ENCODE measurements around the gene KIF4A. TPM values are rescaled to one million over a fixed set of nuclear protein-coding genes. Genes with fewer than 3 reads are reported as not detected.
"Not testable (repeated sequence)": the region's sequence is repeated elsewhere in the genome, so short reads cannot be mapped to it uniquely, and the experiment has no call there.

Gene KIF4A
- total RNA-seq, 1 donor from 2014 or later: 0.84 TPM

DNA sequence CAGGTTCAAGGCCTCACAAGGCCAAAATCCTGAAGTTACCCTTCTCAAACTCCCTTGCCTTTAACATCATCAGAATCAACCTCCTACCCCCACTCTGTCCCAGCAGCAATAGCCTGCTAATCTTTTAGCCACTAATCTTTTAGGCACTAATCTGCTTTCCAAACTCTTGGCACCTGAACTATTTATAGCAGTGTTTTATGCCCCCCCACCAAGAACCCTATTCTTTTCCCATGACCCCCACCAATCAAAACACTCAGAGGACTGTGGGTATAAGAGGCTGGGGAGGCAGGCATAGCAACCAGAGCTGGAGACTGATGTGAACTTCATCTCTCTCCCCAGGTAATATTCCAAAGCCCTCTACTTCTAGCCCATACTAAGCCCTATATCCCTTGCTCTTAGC lies 21.9 kb upstream of the KIF4A start, which contains the start of gene ARR3:
Gene ARR3 (plus strand): TSS at position 301 of the 400 bp plus-strand sequence. CDS start 1,052 bp downstream, outside the sequence.
- intact Hi-C loops (cut with DNase I): loop anchor here (10.0 kb wide), 1 partner anchor 73 kb away; no protein-coding TSS in a partner anchor
- no peak for ATAC-seq
- no peak for DNase-seq (ENCODE audit: missing footprints)

DNA sequence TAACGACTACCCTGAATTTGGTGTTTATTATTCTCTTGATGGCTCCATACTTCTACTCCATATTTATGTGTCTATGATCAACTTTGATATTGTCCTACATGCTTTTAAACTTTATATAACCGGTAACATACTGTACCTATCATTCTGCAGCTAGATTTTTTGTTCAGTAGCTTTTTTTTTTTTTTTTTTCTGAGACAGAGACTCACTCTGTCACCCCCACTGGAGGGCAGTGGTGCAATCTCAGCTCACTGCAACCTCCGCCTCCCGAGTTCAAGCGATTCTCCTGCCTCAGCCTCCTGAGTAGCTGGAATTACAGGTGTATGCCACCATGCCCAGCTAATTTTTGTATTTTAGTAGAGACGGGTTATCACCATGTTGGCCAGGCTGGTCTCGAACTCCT lies 15.9 kb upstream of the KIF4A start:
- intact Hi-C loops (cut with DNase I); ATAC-seq; DNase-seq (ENCODE audit: missing footprints): not testable (repeated sequence)

DNA sequence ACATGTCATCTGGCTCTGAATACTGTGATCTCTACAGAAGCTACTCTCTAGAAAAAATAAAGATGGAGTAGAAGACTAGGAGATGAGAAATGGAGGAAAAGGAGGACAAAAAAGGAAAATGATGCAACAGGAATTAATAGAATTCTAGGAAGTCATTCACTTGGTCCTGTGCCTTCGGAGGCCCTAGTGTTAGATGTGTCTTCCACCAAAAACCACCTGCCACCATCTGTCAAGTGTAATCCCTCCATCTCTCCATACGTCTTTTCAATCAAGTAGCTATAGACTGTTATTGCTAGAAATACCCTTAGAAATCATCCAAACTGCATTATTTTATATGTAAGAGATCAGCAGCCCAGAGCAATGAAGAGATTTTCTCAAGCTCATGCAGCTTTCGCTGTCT lies 10.8 kb upstream of the KIF4A start:
- ATAC-seq: no peak
- DNase-seq (ENCODE audit: missing footprints): no peak
- intact Hi-C loops (cut with DNase I): no loop called here

DNA sequence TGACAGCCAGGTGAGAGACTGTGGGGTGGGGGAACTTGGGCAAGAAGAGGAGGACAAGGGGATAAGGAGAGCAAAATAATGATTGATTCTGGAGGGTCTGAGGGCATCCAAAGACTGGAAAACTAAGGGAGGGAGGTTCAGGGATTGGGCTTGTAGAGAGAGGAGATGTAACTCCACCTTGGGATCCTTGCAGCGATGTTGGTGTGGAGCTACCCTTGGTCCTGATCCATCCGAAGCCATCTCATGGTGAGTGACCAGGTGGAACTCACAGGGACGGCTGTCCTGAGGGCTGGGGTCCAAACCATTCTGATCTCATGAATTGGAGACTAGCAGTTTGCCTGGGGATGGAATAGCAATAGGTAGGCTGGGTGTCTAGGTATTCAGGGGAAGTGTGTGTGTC lies 9.3 kb upstream of the KIF4A start:
- no peak for ATAC-seq
- intact Hi-C loops (cut with DNase I): no loop called here
- no peak for DNase-seq (ENCODE audit: missing footprints)

DNA sequence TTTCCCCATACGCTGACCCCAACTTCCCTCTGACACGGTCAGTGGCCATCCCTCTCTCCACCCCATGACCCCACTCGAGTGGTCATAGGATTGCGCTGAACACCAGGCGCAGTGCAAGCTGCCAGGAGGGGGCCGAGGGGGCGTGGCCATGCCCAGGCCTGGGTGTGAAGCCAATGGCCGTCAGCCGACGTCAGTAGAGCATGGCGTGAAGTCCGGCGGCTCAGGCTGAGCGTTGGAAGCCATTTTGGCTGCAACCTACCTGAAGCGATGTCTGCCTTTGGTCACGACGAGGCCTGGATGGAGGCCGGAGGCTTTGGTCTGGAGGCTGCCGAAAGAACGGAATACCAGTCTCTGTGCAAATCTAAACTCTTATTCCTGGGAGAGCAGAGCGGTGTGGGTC lies 8.0 kb upstream of the KIF4A start, which contains the start of gene RAB41:
Gene RAB41 (plus strand): TSS at position 222 of the 400 bp plus-strand sequence. CDS start 46 bp downstream, at position 268.
- intact Hi-C loops (cut with DNase I): no loop called here
- no peak for ATAC-seq

DNA sequence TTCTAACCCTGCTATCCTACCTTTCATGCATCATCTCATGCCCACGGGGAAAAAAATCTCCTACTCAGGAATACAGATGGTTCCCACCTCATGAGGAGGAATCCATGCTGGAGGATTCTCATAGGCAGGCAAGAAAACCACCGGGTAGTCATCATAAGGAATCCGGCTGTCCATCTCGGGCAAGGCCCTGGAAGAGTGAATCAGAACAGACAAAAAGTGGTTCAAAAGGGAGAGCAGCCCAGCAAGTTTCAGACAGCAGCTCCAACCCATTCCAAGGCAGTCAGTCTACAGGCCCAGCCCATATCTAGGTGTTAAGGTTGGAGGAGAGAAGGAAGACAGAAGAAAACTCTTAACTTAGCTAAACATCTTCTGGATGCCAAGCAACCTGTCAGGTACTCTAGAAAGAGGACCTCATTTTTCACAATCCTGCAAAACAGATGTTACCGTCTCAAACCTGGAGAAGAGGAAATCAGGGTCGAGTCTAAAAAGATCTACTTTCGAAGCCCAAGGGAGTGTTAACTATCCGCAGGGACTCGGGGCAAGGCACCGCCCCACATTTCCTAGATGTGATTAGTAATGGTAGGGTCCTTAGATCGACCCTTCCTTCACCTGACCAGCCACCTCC lies 624 bp upstream of the KIF4A start:
- DNase-seq (ENCODE audit: missing footprints) (no peak), ATAC-seq (peak; percentile 10)
- intact Hi-C loops (cut with DNase I): no loop called here

More for the DNA sequence above, 8.0 kb upstream of the KIF4A start, which contains the start of gene RAB41:
- DNase-seq (ENCODE audit: missing footprints): no peak

DNA sequence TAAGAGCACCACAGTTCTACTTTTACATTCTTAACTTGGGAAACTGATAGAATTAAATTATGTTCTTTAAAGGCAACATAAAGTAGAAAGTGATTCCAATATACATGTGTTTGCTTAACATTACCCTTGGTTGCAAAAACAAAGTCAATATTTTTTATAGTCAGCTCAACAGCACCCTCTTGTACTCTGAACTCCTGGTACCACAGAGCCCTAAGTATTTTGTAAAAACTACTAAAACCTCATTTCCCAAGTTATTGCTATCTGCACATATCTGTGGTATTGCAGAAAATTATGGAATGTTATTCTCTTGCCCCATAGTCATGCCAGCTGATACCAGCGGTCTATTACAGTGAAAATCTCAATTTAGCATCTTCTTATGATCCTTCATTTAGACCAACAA lies 2.9 kb downstream of the KIF4A start:
- DNase-seq (ENCODE audit: missing footprints) (no peak), ATAC-seq (no peak)
- intact Hi-C loops (cut with DNase I): no loop called here

DNA sequence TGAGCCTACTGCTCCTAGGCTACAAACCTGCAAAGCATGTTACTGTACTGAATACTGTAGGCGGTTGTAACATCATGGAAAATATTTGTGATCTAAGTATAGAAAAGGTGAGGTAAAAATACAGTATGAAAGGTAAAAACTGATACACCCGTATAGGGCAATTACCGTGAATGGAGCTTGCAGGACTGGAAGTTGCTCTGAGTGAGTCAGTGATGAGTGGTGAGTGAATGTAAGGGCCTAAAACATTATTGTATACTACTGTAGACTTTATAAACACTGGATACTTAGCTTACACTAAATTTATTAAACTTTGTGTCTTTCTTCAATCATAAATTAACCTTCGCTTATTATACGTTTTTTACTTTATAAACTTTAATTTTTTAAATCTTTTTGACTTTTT lies 3.7 kb downstream of the KIF4A start:
- ATAC-seq (no peak), DNase-seq (ENCODE audit: missing footprints) (no peak)
- intact Hi-C loops (cut with DNase I): no loop called here

DNA sequence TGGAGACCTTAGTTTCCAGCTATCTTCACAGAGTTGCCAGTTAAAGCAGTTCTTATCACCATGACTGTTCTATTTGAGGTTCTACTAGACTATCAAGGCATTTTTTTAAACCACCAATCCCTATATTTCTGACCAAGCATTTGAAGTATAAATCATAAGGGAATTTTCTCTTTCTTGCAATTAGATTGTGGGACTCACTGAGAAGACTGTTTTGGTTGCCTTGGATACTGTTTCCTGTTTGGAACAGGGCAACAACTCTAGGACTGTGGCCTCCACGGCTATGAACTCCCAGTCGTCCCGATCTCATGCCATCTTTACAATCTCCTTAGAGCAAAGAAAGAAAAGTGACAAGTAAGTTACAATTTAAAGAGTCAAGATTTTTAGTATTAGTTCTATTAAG lies 11.8 kb downstream of the KIF4A start:
- DNase-seq (ENCODE audit: missing footprints) (no peak), ATAC-seq (no peak)
- intact Hi-C loops (cut with DNase I): no loop called here

DNA sequence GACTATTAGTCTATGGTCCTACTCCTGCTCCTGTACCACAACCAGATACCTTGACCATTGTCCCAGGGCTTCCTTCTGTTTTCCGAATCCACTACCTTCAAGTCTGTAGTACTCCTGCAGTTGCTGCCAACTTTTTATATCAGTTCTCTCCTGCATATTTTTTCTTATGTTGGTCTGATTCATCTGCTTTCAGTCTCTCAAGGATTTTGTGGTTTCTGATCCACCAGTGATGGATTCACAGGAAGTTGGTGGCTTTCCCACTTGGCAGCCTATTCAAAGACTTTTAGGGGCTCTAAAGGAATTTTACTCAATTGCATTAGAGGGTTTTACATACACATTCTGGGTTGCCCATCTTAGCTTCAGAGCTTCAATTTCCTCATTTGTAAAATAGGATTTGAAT lies 23.6 kb downstream of the KIF4A start:
- intact Hi-C loops (cut with DNase I): no loop called here
- no peak for ATAC-seq
- no peak for DNase-seq (ENCODE audit: missing footprints)

DNA sequence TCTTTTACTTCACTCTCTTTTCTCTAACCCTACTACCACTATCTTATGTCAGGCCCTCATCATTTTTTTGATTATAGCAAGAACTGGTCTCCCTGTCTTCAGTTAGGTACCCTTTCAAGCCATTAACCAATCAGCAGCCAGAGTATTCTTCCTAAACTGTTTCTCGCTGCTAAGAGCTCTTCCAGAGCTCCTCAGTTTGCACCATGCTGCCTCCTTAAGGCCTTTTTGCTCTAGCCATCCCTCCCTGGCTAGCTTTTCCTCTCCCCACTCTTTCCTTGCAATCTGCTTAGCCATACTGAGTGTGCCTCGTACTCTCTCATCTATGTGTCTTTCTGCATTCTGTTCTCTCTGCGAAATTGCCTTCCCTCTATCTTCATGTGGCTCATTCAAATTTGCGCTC lies 32.9 kb downstream of the KIF4A start:
- DNase-seq (ENCODE audit: missing footprints) (no peak), ATAC-seq (no peak)
- intact Hi-C loops (cut with DNase I): no loop called here

DNA sequence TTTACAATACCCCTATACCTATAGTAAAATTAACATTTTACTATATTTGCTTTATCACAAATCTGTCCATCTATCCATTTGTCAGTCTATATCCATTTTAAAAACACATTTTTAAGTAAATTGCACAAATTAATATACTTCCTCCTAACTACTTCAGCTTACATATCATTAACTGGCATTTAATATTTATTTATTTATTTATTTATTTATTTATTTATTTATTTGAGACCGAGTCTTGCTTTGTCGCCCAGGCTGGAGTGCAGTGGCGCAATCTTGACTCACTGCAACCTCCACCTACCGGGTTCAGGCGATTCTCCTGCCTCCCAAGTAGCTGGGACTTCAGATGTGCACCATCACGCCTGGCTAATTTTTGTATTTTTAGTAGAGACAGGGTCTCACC lies 33.7 kb downstream of the KIF4A start:
- DNase-seq (ENCODE audit: missing footprints); intact Hi-C loops (cut with DNase I); ATAC-seq: not testable (repeated sequence)

DNA sequence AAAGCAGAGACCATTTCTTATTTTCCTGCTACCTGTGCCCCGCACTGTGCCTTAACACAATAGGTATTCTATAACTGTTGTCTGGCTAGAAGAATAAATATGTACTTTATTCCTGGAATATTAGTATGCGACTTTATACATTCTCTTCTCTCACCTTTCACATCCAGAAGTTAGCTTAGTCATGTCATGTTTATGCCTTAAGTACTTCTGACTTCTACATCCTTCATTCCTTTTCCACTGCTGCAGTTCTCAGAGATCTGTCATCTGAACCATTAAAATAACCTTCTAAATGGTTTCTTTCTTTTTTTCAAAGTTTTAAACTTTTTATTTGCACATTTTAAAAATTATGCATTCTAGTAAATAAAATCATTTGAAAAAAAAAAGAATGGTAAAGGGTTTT lies 34.4 kb downstream of the KIF4A start:
- ATAC-seq: no peak
- intact Hi-C loops (cut with DNase I): no loop called here
- no peak for DNase-seq (ENCODE audit: missing footprints)

DNA sequence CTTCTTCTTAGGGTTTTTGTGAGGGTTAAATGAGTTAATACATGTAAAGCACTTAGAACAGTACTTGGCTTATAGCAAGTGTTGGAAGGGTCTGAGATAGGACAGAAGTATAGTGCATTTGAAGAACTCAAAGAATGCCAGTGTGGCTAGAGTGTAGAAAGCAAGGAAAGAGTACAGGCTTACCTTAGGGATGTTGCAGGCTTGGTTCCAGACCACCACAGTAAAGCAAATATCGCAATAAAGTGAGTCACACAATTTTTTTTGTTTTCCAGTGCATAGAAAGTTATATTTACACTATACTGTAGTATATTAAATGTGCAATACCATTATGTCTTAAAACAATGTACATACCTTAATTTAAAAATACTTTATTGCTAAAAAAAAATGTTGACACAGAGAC lies 41.3 kb downstream of the KIF4A start:
- intact Hi-C loops (cut with DNase I): no loop called here
- DNase-seq (ENCODE audit: missing footprints) (no peak), ATAC-seq (no peak)

DNA sequence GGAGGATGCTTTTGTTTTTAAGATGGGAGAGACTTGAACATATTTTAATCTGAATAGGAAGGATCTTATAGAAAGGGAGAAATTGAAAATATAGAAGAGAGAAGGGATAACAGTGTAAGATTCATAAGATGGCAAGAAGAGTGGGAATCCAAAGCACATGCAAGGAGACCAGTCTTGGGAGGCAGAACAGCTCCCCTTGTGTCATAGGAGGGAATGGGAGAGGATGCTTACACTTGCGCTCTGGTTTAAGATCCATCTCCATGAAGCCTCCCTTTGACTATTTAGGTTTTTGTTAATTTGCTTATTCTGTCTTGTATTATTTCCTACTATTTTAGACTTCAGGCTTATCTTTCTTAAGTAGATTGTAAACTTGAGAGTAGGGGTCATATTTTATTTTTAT lies 42.7 kb downstream of the KIF4A start:
- ATAC-seq (no peak), DNase-seq (ENCODE audit: missing footprints) (no peak)
- intact Hi-C loops (cut with DNase I): no loop called here

DNA sequence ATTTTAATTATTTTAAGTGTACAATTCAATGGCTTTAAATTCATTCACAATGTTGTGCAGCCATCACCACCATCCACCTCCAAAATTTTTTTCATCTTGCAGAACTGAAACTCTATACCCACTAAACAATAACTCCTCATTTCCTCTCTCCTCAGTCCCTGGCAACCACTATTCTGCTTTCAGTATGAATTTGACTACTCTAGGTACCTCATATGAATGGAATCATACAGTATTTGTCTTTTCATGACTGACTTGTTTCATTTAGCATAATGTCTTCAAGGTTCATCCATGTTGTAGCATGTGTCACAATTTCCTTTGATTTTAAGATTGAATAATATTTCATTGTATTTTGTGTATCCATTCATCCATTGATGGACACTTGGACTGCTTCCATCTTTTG lies 46.9 kb downstream of the KIF4A start:
- ATAC-seq (no peak), DNase-seq (ENCODE audit: missing footprints) (no peak)
- intact Hi-C loops (cut with DNase I): no loop called here

DNA sequence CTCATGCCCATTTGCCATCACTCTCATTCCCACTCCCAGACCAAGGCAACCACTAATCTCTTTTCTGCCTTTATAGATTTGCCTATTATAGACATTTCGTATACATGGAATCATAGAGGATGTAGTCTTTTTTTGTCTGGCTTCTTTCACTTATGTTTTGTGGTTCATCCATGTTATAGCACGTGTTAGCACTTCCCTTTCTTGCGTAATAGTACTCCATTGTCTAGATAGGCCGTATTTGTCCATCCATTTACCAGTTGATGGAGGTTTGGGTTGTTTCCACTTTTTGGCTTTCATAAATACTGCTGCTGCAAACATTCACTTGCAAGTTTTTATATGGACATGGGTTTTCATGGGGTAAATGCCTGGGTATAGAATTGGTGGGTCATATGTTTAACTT lies 48.4 kb downstream of the KIF4A start:
- ATAC-seq (no peak), DNase-seq (ENCODE audit: missing footprints) (no peak)
- intact Hi-C loops (cut with DNase I): no loop called here

DNA sequence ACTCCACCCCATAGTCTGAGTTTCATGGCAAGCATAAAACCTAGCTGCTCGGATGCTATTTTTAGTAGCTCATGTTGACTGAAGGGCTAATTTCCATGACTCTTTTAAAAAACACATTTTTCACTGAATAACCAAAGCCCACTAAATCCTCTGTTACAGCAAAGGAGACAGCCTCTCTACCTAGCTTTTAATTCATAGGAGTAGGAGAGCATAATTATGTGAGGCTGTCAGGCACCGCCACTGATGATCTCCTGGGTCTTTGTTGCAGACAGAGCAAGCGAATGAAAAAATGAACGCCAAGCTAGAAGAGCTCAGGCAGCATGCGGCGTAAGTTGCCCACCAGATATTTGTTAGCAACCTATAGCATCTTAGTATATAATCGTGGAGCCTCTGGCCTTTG lies 53.5 kb downstream of the KIF4A start:
- intact Hi-C loops (cut with DNase I): no loop called here
- no peak for ATAC-seq
- no peak for DNase-seq (ENCODE audit: missing footprints)

DNA sequence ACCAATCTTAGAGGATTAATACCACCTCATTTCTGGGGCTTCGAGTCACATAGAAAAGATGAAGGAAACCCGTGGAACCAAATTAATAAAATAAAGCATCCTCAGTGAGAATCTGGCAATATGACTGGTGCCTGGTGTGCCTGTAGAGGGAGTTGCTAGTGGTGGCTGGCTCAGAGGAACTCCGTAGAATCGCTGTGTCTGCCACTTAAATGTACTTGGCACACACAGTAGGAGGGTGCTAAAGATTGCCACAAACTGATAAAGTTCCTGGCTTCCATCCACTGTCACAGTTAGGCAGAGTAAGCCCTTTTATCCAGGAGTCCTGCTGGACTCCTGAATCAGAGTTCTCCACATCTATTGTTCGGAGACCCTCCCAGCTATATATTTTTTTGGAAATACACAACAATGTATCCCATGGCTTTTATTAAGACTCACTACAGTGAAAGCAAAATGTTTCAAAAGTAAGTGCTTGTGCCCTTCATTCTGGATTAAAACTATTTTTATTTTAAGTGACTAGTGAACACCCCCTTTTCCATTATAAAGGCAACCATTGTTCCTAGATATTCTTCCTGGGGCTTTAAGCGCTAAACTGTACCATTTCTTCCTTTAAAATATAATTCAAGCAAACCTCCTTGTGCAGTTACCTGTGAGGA lies 56.6 kb downstream of the KIF4A start:
- DNase-seq (ENCODE audit: missing footprints) (no peak), ATAC-seq (no peak)
- intact Hi-C loops (cut with DNase I): no loop called here

DNA sequence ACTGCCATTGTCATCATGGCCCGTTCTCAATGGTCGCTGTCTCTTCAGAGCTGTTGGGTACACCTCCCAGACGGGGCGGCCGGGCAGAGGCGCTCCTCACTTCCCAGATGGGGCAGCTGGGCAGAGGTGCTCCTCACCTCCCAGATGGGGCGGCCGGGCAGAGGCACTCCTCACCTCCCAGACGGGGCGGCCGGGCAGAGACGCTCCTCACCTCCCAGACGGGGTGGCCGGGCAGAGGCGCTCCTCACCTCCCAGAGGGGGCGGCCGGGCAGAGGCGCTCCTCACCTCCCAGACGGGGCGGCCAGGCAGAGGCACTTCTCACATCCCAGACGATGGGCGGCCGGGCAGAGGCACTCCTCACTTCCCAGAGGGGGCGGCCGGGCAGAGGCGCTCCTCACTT lies 58.9 kb downstream of the KIF4A start:
- DNase-seq (ENCODE audit: missing footprints); intact Hi-C loops (cut with DNase I); ATAC-seq: not testable (repeated sequence)

Data from Right ventricle myocardium inferior (tissue), 1 donor.